IMR-90 (cell line): Measurements from ENCODE around the gene THAP12. TPM values are rescaled to one million over a fixed set of nuclear protein-coding genes. Genes with fewer than 3 reads are reported as not detected.

ENCODE experiments used
- ATAC-seq: fragments of 200-7000 bp; cut with Tn5 transposase; 2 replicates; pipeline ENCODE4 v1.9.1; 2020; ENCODE audit warnings: low read depth, mild to moderate bottlenecking, moderate library complexity
- BruUV-seq: library from RNA; stranded (reverse); fragments of 400-500 nt; replicated peaks from 2 replicates; lab custom pipeline; 2021; lab: Mats Ljungman, UMichigan
- CTCF ChIA-PET: fragments of 300-600 bp; formaldehyde crosslinking; extraction: SDS; loops from one replicate; lab custom pipeline; 2021; ENCODE audit warnings: antibody characterized with exemption; lab: Yijun Ruan, JAX
- POLR2A ChIA-PET: fragments of 300-600 bp; sonication (Branson Sonifier 250); formaldehyde crosslinking; loops from one replicate; lab custom pipeline; 2022; ENCODE audit warnings: antibody characterized with exemption; ENCODE audit not compliant: unreplicated experiment; lab: Charles Lee
- DNase-seq: peaks from one replicate; pipeline ENCODE4 v3.0.0; 2013
- H2AFZ ChIP-seq: replicated peaks from 2 replicates; pipeline ENCODE3; 2013; ENCODE audit warnings: low read length, mild to moderate bottlenecking; ENCODE audit not compliant: poor library complexity
- H2AK5ac ChIP-seq: 2 replicates; pipeline ENCODE4 v1.6.1; 2013; ENCODE audit warnings: low read depth, low read length, inconsistent platforms
- H2AK9ac ChIP-seq: replicated peaks from 2 replicates; pipeline ENCODE3; 2013; ENCODE audit warnings: mild to moderate bottlenecking, low read depth, low read length, moderate library complexity; ENCODE audit not compliant: poor library complexity
- H2BK120ac ChIP-seq: 2 replicates; pipeline ENCODE4 v1.6.1; 2013; ENCODE audit warnings: low read depth, low read length, inconsistent platforms
- H2BK15ac ChIP-seq: 3 replicates; pipeline ENCODE4 v1.6.1; 2013; ENCODE audit warnings: low read depth, low read length, inconsistent platforms
- H2BK20ac ChIP-seq: 2 replicates; pipeline ENCODE4 v1.6.1; 2013; ENCODE audit warnings: low read depth, mild to moderate bottlenecking, inconsistent platforms, low read length, moderate library complexity
- H2BK5ac ChIP-seq: 2 replicates; pipeline ENCODE4 v1.6.1; 2013; ENCODE audit warnings: mild to moderate bottlenecking, low read depth, low read length, inconsistent platforms; ENCODE audit not compliant: poor library complexity, severe bottlenecking
- H3K14ac ChIP-seq: replicated peaks from 2 replicates; pipeline ENCODE4 v1.6.1; 2013; ENCODE audit warnings: low read depth, low read length, inconsistent platforms
- H3K18ac ChIP-seq: 2 replicates; pipeline ENCODE4 v1.6.1; 2013; ENCODE audit warnings: low read depth, low read length, control low read depth
- H3K23ac ChIP-seq: 2 replicates; pipeline ENCODE4 v1.6.1; 2013; ENCODE audit warnings: low read depth, low read length, inconsistent platforms
- H3K27ac ChIP-seq: 2 replicates; pipeline ENCODE4 v1.5.1; 2013; ENCODE audit warnings: mild to moderate bottlenecking, control low read depth, low read length; ENCODE audit not compliant: insufficient read depth
- H3K27me3 ChIP-seq: 2 replicates; pipeline ENCODE4 v1.6.1; 2013; ENCODE audit warnings: low read length; ENCODE audit not compliant: control insufficient read depth, insufficient read depth
- H3K36me3 ChIP-seq: 2 replicates; pipeline ENCODE4 v1.6.1; 2013; ENCODE audit warnings: low read length, mixed read lengths; ENCODE audit not compliant: control insufficient read depth, insufficient read depth
- H3K4ac ChIP-seq: 2 replicates; pipeline ENCODE4 v1.6.1; 2013; ENCODE audit warnings: low read depth, low read length, inconsistent platforms
- H3K4me1 ChIP-seq: 2 replicates; pipeline ENCODE4 v1.6.1; 2013; ENCODE audit warnings: low read length, mixed read lengths; ENCODE audit not compliant: control insufficient read depth, insufficient read depth
- H3K4me2 ChIP-seq: 2 replicates; pipeline ENCODE4 v1.6.1; 2013; ENCODE audit warnings: low read depth, mild to moderate bottlenecking, control low read depth, low read length, moderate library complexity
- H3K4me3 ChIP-seq: 2 replicates; pipeline ENCODE4 v1.5.1; 2013; ENCODE audit warnings: low read depth, mild to moderate bottlenecking, control low read depth, low read length, moderate library complexity; ENCODE audit not compliant: insufficient read depth
- H3K56ac ChIP-seq: 2 replicates; pipeline ENCODE4 v1.6.1; 2013; ENCODE audit warnings: low read length, inconsistent platforms; ENCODE audit not compliant: insufficient read depth; ENCODE audit errors: extremely low read depth
- H3K79me1 ChIP-seq, 2 experiments: 2 replicates each; pipeline ENCODE4 v1.6.1; 2013; ENCODE audit warnings: low read length in 2 of 2, inconsistent platforms in 1 of 2, low read depth in 1 of 2
- H3K9ac ChIP-seq: 2 replicates; pipeline ENCODE4 v1.6.1; 2013; ENCODE audit warnings: low read depth, low read length, control low read depth
- H3K9me1 ChIP-seq: 2 replicates; pipeline ENCODE4 v1.6.1; 2013; ENCODE audit warnings: low read length, inconsistent platforms; ENCODE audit not compliant: insufficient read depth
- H3K9me3 ChIP-seq: 2 replicates; pipeline ENCODE4 v1.6.1; 2013; ENCODE audit warnings: low read length; ENCODE audit not compliant: control insufficient read depth, insufficient read depth
- H4K20me1 ChIP-seq: 2 replicates; pipeline ENCODE4 v1.6.1; 2013; ENCODE audit warnings: low read length, inconsistent platforms; ENCODE audit not compliant: insufficient read depth
- H4K5ac ChIP-seq: 2 replicates; pipeline ENCODE4 v1.6.1; 2013; ENCODE audit warnings: mild to moderate bottlenecking, low read depth, low read length, control low read depth
- H4K8ac ChIP-seq, 2 experiments: 2 replicates each; pipeline ENCODE4 v1.6.1; 2013; ENCODE audit warnings: low read depth in 2 of 2, low read length in 2 of 2, control low read depth in 1 of 2, inconsistent platforms in 1 of 2
- H4K91ac ChIP-seq: 2 replicates; pipeline ENCODE4 v1.6.1; 2013; ENCODE audit warnings: low read depth, low read length, inconsistent platforms; ENCODE audit not compliant: insufficient read depth
- FOS ChIP-seq: fragments of 150-350 bp; IDR thresholded peaks from 2 replicates; pipeline ENCODE4 v1.6.1; 2016; ENCODE audit warnings: low read depth, low read length
- MAFK ChIP-seq: IDR thresholded peaks from 2 replicates; pipeline ENCODE4 v1.6.1; 2012; ENCODE audit warnings: low read depth, low read length, improper control_type of control experiment
- MAZ ChIP-seq: IDR thresholded peaks from 2 replicates; pipeline ENCODE4 v1.6.1; 2012; ENCODE audit warnings: low read depth, mild to moderate bottlenecking, low read length, improper control_type of control experiment, moderate library complexity, borderline replicate concordance
- NFE2L2 ChIP-seq: fragments of 150-350 bp; IDR thresholded peaks from 2 replicates; pipeline ENCODE4 v1.6.1; 2016; ENCODE audit warnings: low read depth, mild to moderate bottlenecking, low read length
- WGBS, 2 experiments: methylation state at CpG; one replicate each; pipeline versions ENCODE4 v1.1.5 to v1.1.7; 2013; ENCODE audit warnings: missing lambda C conversion rate in 2 of 2; ENCODE audit not compliant: insufficient read length in 1 of 2; ENCODE audit errors: extremely low coverage in 2 of 2; 5-methylcytosine and 5-hydroxymethylcytosine counted together
- dilution Hi-C: fragments of 300-500 bp; cut with HindIII; formaldehyde crosslinking; loops from one replicate; pipeline ENCODE4 v1.14.3; 2018; ENCODE audit warnings: low sequenced_read_pairs; ENCODE audit not compliant: unreplicated experiment
- in situ Hi-C: fragments of 300-500 bp; cut with MboI; formaldehyde crosslinking; loops from 3 replicates; pipeline ENCODE4 v1.14.3; 2019; ENCODE audit warnings: low sequenced_read_pairs, inconsistent platforms, mixed read lengths
- intact Hi-C: fragments of 100-400 bp; cut with micrococcal nuclease; formaldehyde crosslinking; loops from 2 replicates; pipeline ENCODE4 v1.10.0; 2022
- polyA plus RNA-seq, 3 experiments: library from polyadenylated mRNA; depleted of rRNA; stranded (reverse); fragments of >200 nt; gene quantifications; 2 replicates each; pipeline ENCODE4 v1.2.3, GENCODE V29; 2012; ENCODE audit warnings: low replicate concordance in 1 of 3
- total RNA-seq: library from RNA; depleted of rRNA; stranded (reverse); fragments of >200 nt; gene quantifications from 2 replicates; pipeline ENCODE4 v1.2.3, GENCODE V29; 2012

THAP12 gene
- total and polyA plus RNA-seq, 2 of the 4 experiments (the other 2 are of a cell fraction): 25.1 to 27.3 TPM

DNA sequence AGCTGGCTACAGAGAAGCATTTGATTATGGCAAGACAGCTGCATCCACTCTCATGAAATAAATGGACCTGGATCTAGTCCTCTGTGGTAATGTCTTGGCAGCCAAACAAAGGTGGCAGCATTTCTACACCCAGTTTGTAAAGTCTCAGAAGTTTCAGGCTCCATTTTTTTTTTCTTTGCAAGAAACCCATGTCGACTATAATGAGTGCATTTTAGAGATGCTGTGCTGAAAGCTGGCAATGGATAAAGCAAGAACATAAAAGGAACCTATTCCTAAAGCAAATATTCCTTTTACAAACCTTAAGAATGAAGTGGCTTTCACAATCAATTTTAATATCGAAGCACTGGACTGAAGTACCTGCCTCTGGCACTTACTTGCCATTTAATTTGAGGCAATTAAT lies 33.5 kb downstream of the THAP12 start:
- TF ChIP-seq NFE2L2: no peak
- no peak for TF ChIP-seq MAZ
- TF ChIP-seq MAFK: no peak
- no peak for TF ChIP-seq FOS
- Histone ChIP-seq H3K9me1 (peaks cover 3% of the 10 kb centered on the region; the same call in 1 of the 2 replicates), H2AK5ac (no peak overlapping the region), H3K4me1 (no peaks in the 10 kb centered on the region), H3K23ac (no peak overlapping the region), H3K27ac (no peak overlapping the region), H3K9ac (no peak overlapping the region), H3K14ac (no peak overlapping the region), H3K4ac (no peak overlapping the region), H2AFZ (no peak overlapping the region), H4K5ac (no peak overlapping the region), H2AK9ac (no peak overlapping the region), H4K91ac (no peak overlapping the region), H3K18ac (no peak overlapping the region), H2BK5ac (no peak overlapping the region), H3K4me2 (no peak overlapping the region), H2BK20ac (no peak overlapping the region), H4K20me1 (no peaks in the 10 kb centered on the region), H2BK120ac (no peak overlapping the region), H3K4me3 (no peak overlapping the region), H3K79me1 (no peaks in the 10 kb centered on the region), H3K36me3 (no peaks in the 10 kb centered on the region), H3K27me3 (no peaks in the 10 kb centered on the region), H3K56ac (no peak overlapping the region), H2BK15ac (no peak overlapping the region), H3K9me3 (no peaks in the 10 kb centered on the region), H4K8ac (no peak overlapping the region)
- POLR2A ChIA-PET: no interaction called here
- dilution Hi-C loops (no loop called here), in situ Hi-C loops (no loop called here), intact Hi-C loops (no loop called here)
- BruUV-seq: no TSS peak
- WGBS, 2 experiments: no CpG with 5 or more reads among the region's 2 CpGs
- CTCF ChIA-PET: interaction anchor here (0.9 kb wide), 1 partner anchor 10 kb away, joined by 5 read pairs; no protein-coding TSS in a partner anchor
- ATAC-seq: no peak
- no peak for DNase-seq
